ENCODE data around the gene KCNH2.

Gene KCNH2

DNA sequence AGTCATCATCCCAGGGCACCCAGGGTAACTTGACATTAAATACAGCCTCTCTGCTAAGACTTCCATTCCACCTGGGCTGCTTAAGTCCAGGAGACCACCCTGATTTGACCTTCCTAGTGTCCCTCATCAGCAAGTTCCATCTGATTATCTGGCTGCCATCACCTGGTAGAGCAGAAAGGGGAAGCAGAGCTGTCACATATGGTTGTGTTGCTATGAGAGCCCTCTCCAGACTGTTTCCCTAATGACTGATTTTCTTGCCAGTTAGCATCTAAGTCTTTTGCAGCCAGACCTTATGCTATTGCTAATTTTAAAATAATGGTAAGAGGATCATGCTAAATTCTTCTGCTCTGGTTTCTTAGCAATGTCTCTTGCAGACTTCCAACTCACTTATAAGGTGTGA is 38.7 kb downstream of the KCNH2 start:
- H3K79me2 ChIP-seq (ENCODE audit: control insufficient read depth, low read length) = no peaks in the 10 kb centered on the region
- H3K4me2 ChIP-seq (ENCODE audit: low read length) = no peak overlapping the region
- TF ChIP-seq CTCF (IDR thresholded peaks at IDR 0.05; ENCODE audit: low read depth, low read length, poor library complexity, severe bottlenecking) (no peak), EZH2phosphoT487 (IDR thresholded peaks at IDR 0.05; ENCODE audit: borderline replicate concordance, low read length) (no peak)
- no peaks in the 10 kb centered on the region for H3K36me3 ChIP-seq (ENCODE audit: control insufficient read depth, low read length)
- H3F3A ChIP-seq (ENCODE audit: control insufficient read depth, insufficient read depth) = no peaks in the 10 kb centered on the region
- no peaks in the 10 kb centered on the region; the same call in 1 of the 2 replicates for H3K4me1 ChIP-seq (ENCODE audit: control insufficient read depth, low read length)
- no peaks in the 10 kb centered on the region for H4K20me1 ChIP-seq (ENCODE audit: control insufficient read depth, insufficient read depth, low read depth, low read length)
- no peaks in the 10 kb centered on the region for H3K9me3 ChIP-seq (ENCODE audit: control insufficient read depth, insufficient read depth, low read length)
- H3K27me3 ChIP-seq (ENCODE audit: control insufficient read depth, low read length) = peaks cover 17% of the 10 kb centered on the region
- H3K4me3 ChIP-seq (ENCODE audit: low read length) = no peak overlapping the region
- no peak overlapping the region for H3K27ac ChIP-seq (ENCODE audit: low read depth, low read length)
- H3K9me2 ChIP-seq (replicated peaks; ENCODE audit: control insufficient read depth, low read length) = no peaks in the 10 kb centered on the region

DNA sequence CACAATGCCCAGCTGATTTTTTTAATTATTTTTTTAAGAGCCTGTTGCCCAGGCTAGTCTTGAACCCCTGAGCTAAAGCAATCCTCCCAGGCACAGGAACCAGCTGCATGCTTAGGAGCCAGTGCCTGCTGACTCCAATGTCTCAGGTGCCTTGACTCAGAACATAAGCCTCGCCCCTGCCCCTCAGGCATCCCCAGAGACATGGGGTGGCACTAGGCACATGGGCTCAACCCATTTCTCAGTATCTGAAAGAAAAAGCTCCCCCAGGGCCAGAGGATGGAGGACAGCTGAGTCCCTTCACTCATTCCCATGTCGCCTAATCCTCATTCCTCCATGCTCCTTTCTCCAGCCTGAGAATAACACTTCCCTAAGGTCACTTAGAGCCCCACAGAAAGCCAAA is 39.1 kb downstream of the KCNH2 start:
- Histone ChIP-seq H3K4me2 (ENCODE audit: low read length) (no peak overlapping the region), H3K79me2 (ENCODE audit: control insufficient read depth, low read length) (no peaks in the 10 kb centered on the region), H3K4me3 (ENCODE audit: low read length) (no peak overlapping the region), H3K9me2 (replicated peaks; ENCODE audit: control insufficient read depth, low read length) (no peaks in the 10 kb centered on the region), H3K4me1 (ENCODE audit: control insufficient read depth, low read length) (no peaks in the 10 kb centered on the region; the same call in 1 of the 2 replicates), H3F3A (ENCODE audit: control insufficient read depth, insufficient read depth) (no peaks in the 10 kb centered on the region), H3K27me3 (ENCODE audit: control insufficient read depth, low read length) (peaks cover 17% of the 10 kb centered on the region), H4K20me1 (ENCODE audit: control insufficient read depth, insufficient read depth, low read depth, low read length) (no peaks in the 10 kb centered on the region), H3K27ac (ENCODE audit: low read depth, low read length) (no peak overlapping the region), H3K9me3 (ENCODE audit: control insufficient read depth, insufficient read depth, low read length) (no peaks in the 10 kb centered on the region), H3K36me3 (ENCODE audit: control insufficient read depth, low read length) (no peaks in the 10 kb centered on the region)
- TF ChIP-seq EZH2phosphoT487 (IDR thresholded peaks at IDR 0.05; ENCODE audit: borderline replicate concordance, low read length) = no peak
- no peak for TF ChIP-seq CTCF (IDR thresholded peaks at IDR 0.05; ENCODE audit: low read depth, low read length, poor library complexity, severe bottlenecking)

- no peaks in the 10 kb centered on the region for H4K20me1 ChIP-seq (ENCODE audit: control insufficient read depth, insufficient read depth, low read depth, low read length)
- no peak overlapping the region for H3K4me2 ChIP-seq (ENCODE audit: low read length)
- no peaks in the 10 kb centered on the region for H3F3A ChIP-seq (ENCODE audit: control insufficient read depth, insufficient read depth)
- no peaks in the 10 kb centered on the region; the same call in 1 of the 2 replicates for H3K4me1 ChIP-seq (ENCODE audit: control insufficient read depth, low read length)
- H3K27me3 ChIP-seq (ENCODE audit: control insufficient read depth, low read length) = peaks cover 17% of the 10 kb centered on the region
- no peak overlapping the region for H3K4me3 ChIP-seq (ENCODE audit: low read length)
- no peaks in the 10 kb centered on the region for H3K9me3 ChIP-seq (ENCODE audit: control insufficient read depth, insufficient read depth, low read length)
- TF ChIP-seq EZH2phosphoT487 (IDR thresholded peaks at IDR 0.05; ENCODE audit: borderline replicate concordance, low read length) (no peak), CTCF (IDR thresholded peaks at IDR 0.05; ENCODE audit: low read depth, low read length, poor library complexity, severe bottlenecking) (no peak)
- H3K36me3 ChIP-seq (ENCODE audit: control insufficient read depth, low read length) = no peaks in the 10 kb centered on the region
- no peak overlapping the region for H3K27ac ChIP-seq (ENCODE audit: low read depth, low read length)
- no peaks in the 10 kb centered on the region for H3K79me2 ChIP-seq (ENCODE audit: control insufficient read depth, low read length)
- H3K9me2 ChIP-seq (replicated peaks; ENCODE audit: control insufficient read depth, low read length) = no peaks in the 10 kb centered on the region
These were observed 39.6 kb downstream of the KCNH2 start for GRCh38 chr7:150938566-150938965.
